H1 (cell line): ENCODE data around the gene COL27A1. TPM values are rescaled to one million over a fixed set of nuclear protein-coding genes. Genes with fewer than 3 reads are reported as not detected.

Experiments used
- CTCF ChIA-PET: fragments of 300-600 bp; sonication (Branson Sonifier 250); formaldehyde crosslinking; loops from one replicate; lab custom pipeline; 2021; ENCODE audit not compliant: partially characterized antibody; lab: Charles Lee
- POLR2A ChIA-PET: fragments of 300-600 bp; sonication (Branson Sonifier 250); formaldehyde crosslinking; loops from one replicate; lab custom pipeline; 2021; ENCODE audit warnings: inconsistent platforms; ENCODE audit not compliant: partially characterized antibody; lab: Charles Lee
- DNase-seq, 2 experiments: peaks; one replicate each; pipeline versions ENCODE4 v3.0.0 to v3.0.0-alpha.2; 2010 to 2022; ENCODE audit warnings: low spot score in 2 of 2, low read depth in 1 of 2, mixed read lengths in 1 of 2
- FAIRE-seq: peaks from 2 replicates; lab custom pipeline; 2011; peaks lifted over from hg19 to GRCh38; lab: Jason Lieb, UNC
- H2AFZ ChIP-seq: 2 replicates; pipeline ENCODE4 v1.8.1; 2012; ENCODE audit warnings: low read length, inconsistent platforms
- H2AK5ac ChIP-seq: 2 replicates; pipeline ENCODE4 v1.6.1; 2013; ENCODE audit warnings: low read depth, low read length
- H2BK120ac ChIP-seq: replicated peaks from 2 replicates; pipeline ENCODE3; 2013; ENCODE audit warnings: low read depth, low read length, inconsistent platforms
- H2BK12ac ChIP-seq: 2 replicates; pipeline ENCODE4 v1.6.1; 2013; ENCODE audit warnings: low read depth, low read length
- H2BK15ac ChIP-seq: 2 replicates; pipeline ENCODE4 v1.6.1; 2013; ENCODE audit warnings: low read length
- H2BK20ac ChIP-seq: 2 replicates; pipeline ENCODE4 v1.6.1; 2013; ENCODE audit warnings: low read length
- H2BK5ac ChIP-seq: 2 replicates; pipeline ENCODE4 v1.6.1; 2013; ENCODE audit warnings: low read depth, low read length
- H3K14ac ChIP-seq: 2 replicates; pipeline ENCODE4 v1.6.1; 2013; ENCODE audit warnings: inconsistent platforms; ENCODE audit not compliant: insufficient read length
- H3K18ac ChIP-seq: 2 replicates; pipeline ENCODE4 v1.6.1; 2013; ENCODE audit warnings: low read length; ENCODE audit errors: extremely low read depth
- H3K23ac ChIP-seq: 2 replicates; pipeline ENCODE4 v1.6.1; 2013; ENCODE audit warnings: inconsistent platforms; ENCODE audit not compliant: insufficient read length
- H3K23me2 ChIP-seq: 2 replicates; pipeline ENCODE4 v1.6.1; 2013; ENCODE audit warnings: low read depth, low read length
- H3K27ac ChIP-seq: 2 replicates; pipeline ENCODE4 v1.6.1; 2011; ENCODE audit warnings: low read depth, low read length, inconsistent platforms
- H3K27me3 ChIP-seq, 4 experiments: replicated peaks in 1 of 4; 1 replicate in 1 of 4; 2 replicates in 3 of 4; pipeline versions ENCODE4 v1.6.1 to v1.8.1; 2011 to 2013; ENCODE audit warnings: low read length in 3 of 4, mild to moderate bottlenecking in 3 of 4, inconsistent platforms in 2 of 4, mixed read lengths in 2 of 4, moderate library complexity in 1 of 4; ENCODE audit not compliant: control insufficient read depth in 3 of 4, insufficient read depth in 3 of 4; ENCODE audit errors: extremely low read depth in 1 of 4
- H3K36me3 ChIP-seq, 4 experiments: 2 replicates each; pipeline versions ENCODE4 v1.6.1 to v1.8.1; 2011 to 2013; ENCODE audit warnings: mild to moderate bottlenecking in 4 of 4, low read length in 3 of 4, moderate library complexity in 2 of 4, control low read depth in 1 of 4, inconsistent platforms in 1 of 4; ENCODE audit not compliant: insufficient read depth in 4 of 4, control insufficient read depth in 2 of 4
- H3K4ac ChIP-seq: replicated peaks from 2 replicates; pipeline ENCODE3; 2013; ENCODE audit warnings: low read length, low read depth, mixed read lengths, inconsistent platforms; ENCODE audit not compliant: insufficient read length
- H3K4me1 ChIP-seq, 4 experiments: replicated peaks in 1 of 4; 1 replicate in 1 of 4; 2 replicates in 3 of 4; pipeline versions ENCODE4 v1.6.1 to v1.8.1; 2011 to 2013; ENCODE audit warnings: low read length in 3 of 4, inconsistent platforms in 2 of 4, mixed read lengths in 1 of 4; ENCODE audit not compliant: insufficient read depth in 4 of 4, control insufficient read depth in 3 of 4
- H3K4me2 ChIP-seq, 2 experiments: 2 replicates each; pipeline versions ENCODE4 v1.6.1 to v1.8.1; 2011 to 2013; ENCODE audit warnings: low read depth in 2 of 2, low read length in 2 of 2, control low read depth in 1 of 2, inconsistent platforms in 1 of 2, mild to moderate bottlenecking in 1 of 2; ENCODE audit not compliant: insufficient read depth in 1 of 2
- H3K4me3 ChIP-seq, 4 experiments: fragments of 200-600, 300-600 bp in 1 of 4; sonication (generic), shearing (Covaris generic), sonication (Bioruptor Twin) in 1 of 4; 2 replicates each; pipeline versions ENCODE4 v1.5.1 to v1.8.1; 2011 to 2016; ENCODE audit warnings: low read length in 4 of 4, low read depth in 3 of 4, control low read depth in 2 of 4, inconsistent platforms in 2 of 4, mild to moderate bottlenecking in 2 of 4, mixed read lengths in 1 of 4, moderate library complexity in 1 of 4; ENCODE audit not compliant: insufficient read depth in 2 of 4; ENCODE audit errors: extremely low read depth in 1 of 4
- H3K56ac ChIP-seq: replicated peaks from 2 replicates; pipeline ENCODE3; 2013; ENCODE audit warnings: low read depth, mild to moderate bottlenecking, mixed read lengths, low read length, inconsistent platforms; ENCODE audit not compliant: insufficient read length
- H3K79me1 ChIP-seq: 2 replicates; pipeline ENCODE4 v1.6.1; 2013; ENCODE audit warnings: low read depth, low read length, control low read depth
- H3K79me2 ChIP-seq, 2 experiments: 2 replicates each; pipeline versions ENCODE4 v1.6.1 to v1.8.1; 2012 to 2013; ENCODE audit warnings: low read length in 2 of 2, mild to moderate bottlenecking in 2 of 2, inconsistent platforms in 1 of 2; ENCODE audit not compliant: insufficient read depth in 2 of 2, control insufficient read depth in 1 of 2
- H3K9ac ChIP-seq, 4 experiments: replicated peaks in 1 of 4; 1 replicate in 1 of 4; 2 replicates in 3 of 4; pipeline versions ENCODE4 v1.6.1 to v1.8.1; 2011 to 2013; ENCODE audit warnings: low read depth in 3 of 4, low read length in 3 of 4, control low read depth in 2 of 4, mild to moderate bottlenecking in 2 of 4, moderate library complexity in 2 of 4, inconsistent platforms in 1 of 4; ENCODE audit errors: extremely low read depth in 1 of 4
- H3K9me3 ChIP-seq, 2 experiments: 2 replicates each; pipeline versions ENCODE4 v1.6.1 to v1.8.1; 2012 to 2013; ENCODE audit warnings: mild to moderate bottlenecking in 2 of 2, moderate library complexity in 2 of 2, control low read depth in 1 of 2, inconsistent platforms in 1 of 2, low read depth in 1 of 2, low read length in 1 of 2, mixed read lengths in 1 of 2; ENCODE audit not compliant: insufficient read depth in 2 of 2
- H4K20me1 ChIP-seq, 2 experiments: replicated peaks in 1 of 2; 2 replicates each; pipeline versions ENCODE3 to v1.8.1; 2011 to 2013; ENCODE audit warnings: inconsistent platforms in 2 of 2, low read length in 2 of 2, mild to moderate bottlenecking in 1 of 2; ENCODE audit not compliant: insufficient read depth in 2 of 2, control insufficient read depth in 1 of 2
- H4K5ac ChIP-seq: 2 replicates; pipeline ENCODE4 v1.6.1; 2013; ENCODE audit warnings: low read length, low read depth, mixed read lengths, inconsistent platforms; ENCODE audit not compliant: insufficient read length
- H4K8ac ChIP-seq: 2 replicates; pipeline ENCODE4 v1.8.0; 2013; ENCODE audit warnings: mild to moderate bottlenecking, moderate library complexity, low read length, inconsistent platforms; ENCODE audit not compliant: insufficient read depth; ENCODE audit errors: extremely low read depth
- H4K91ac ChIP-seq: replicated peaks from 2 replicates; pipeline ENCODE3; 2013; ENCODE audit warnings: low read length, mixed read lengths, inconsistent platforms; ENCODE audit not compliant: insufficient read length
- BCL11A ChIP-seq, 2 experiments: IDR thresholded peaks; one replicate each; pipeline ENCODE4 v1.6.1; 2011; ENCODE audit warnings: low read depth in 2 of 2, low read length in 2 of 2, mild to moderate bottlenecking in 2 of 2
- CHD1 ChIP-seq: IDR thresholded peaks from 2 replicates; pipeline ENCODE4 v1.6.1; 2012; ENCODE audit warnings: low read depth, low read length, improper control_type of control experiment
- CHD2 ChIP-seq: IDR thresholded peaks from 2 replicates; pipeline ENCODE4 v1.6.1; 2012; ENCODE audit warnings: low read length, improper control_type of control experiment
- EGR1 ChIP-seq: IDR thresholded peaks from 2 replicates; pipeline ENCODE4 v1.6.1; 2011; ENCODE audit warnings: low read depth, low read length, borderline replicate concordance
- GABPA ChIP-seq: IDR thresholded peaks from 2 replicates; pipeline ENCODE4 v1.6.1; 2011; ENCODE audit warnings: mild to moderate bottlenecking, low read length, moderate library complexity, borderline replicate concordance; ENCODE audit not compliant: insufficient read depth
- HDAC2 ChIP-seq, 2 experiments: fragments of 300-600 bp in 1 of 2; sonication (generic) in 1 of 2; IDR thresholded peaks; 2 replicates each; pipeline ENCODE4 v1.6.1; 2011 to 2012; ENCODE audit warnings: low read depth in 2 of 2, low read length in 2 of 2, mild to moderate bottlenecking in 2 of 2, moderate library complexity in 2 of 2, borderline replicate concordance in 1 of 2, inconsistent platforms in 1 of 2
- KDM1A ChIP-seq: fragments of 200-600, 300-600 bp; sonication (generic); IDR thresholded peaks from 2 replicates; pipeline ENCODE4 v1.7.1; 2016; ENCODE audit warnings: mild to moderate bottlenecking, low read length, borderline replicate concordance
- MAX ChIP-seq: IDR thresholded peaks from 2 replicates; pipeline ENCODE4 v1.6.1; 2012; ENCODE audit warnings: inconsistent platforms
- RNF2 ChIP-seq: fragments of 200-900, 300-1000 bp; sonication (generic); IDR thresholded peaks from 2 replicates; pipeline ENCODE4 v1.7.1; 2016; ENCODE audit warnings: borderline replicate concordance, low read depth, mild to moderate bottlenecking, antibody characterized with exemption, low read length; ENCODE audit not compliant: poor library complexity, severe bottlenecking; ENCODE audit errors: missing control alignments
- SIN3A ChIP-seq, 2 experiments: IDR thresholded peaks in 1 of 2; conservative IDR thresholded peaks in 1 of 2; 2 replicates each; pipeline ENCODE4 v1.6.1; 2011 to 2012; ENCODE audit warnings: low read length in 2 of 2, improper control_type of control experiment in 1 of 2, low read depth in 1 of 2, mild to moderate bottlenecking in 1 of 2
- SP1 ChIP-seq: IDR thresholded peaks from 2 replicates; pipeline ENCODE4 v1.6.1; 2011; ENCODE audit warnings: low read depth, low read length
- SP2 ChIP-seq: IDR thresholded peaks from 2 replicates; pipeline ENCODE4 v1.6.1; 2012; ENCODE audit warnings: mild to moderate bottlenecking, low read length, inconsistent platforms
- TCF12 ChIP-seq: IDR thresholded peaks from 2 replicates; pipeline ENCODE4 v1.6.1; 2011; ENCODE audit warnings: low read depth, mild to moderate bottlenecking, low read length
- YY1 ChIP-seq: IDR thresholded peaks from 2 replicates; pipeline ENCODE4 v1.6.1; 2011; ENCODE audit warnings: low read depth, mild to moderate bottlenecking, low read length
- WGBS, 2 experiments: shearing (Covaris generic) in 1 of 2; methylation state at CpG; one replicate each; pipeline versions ENCODE4 v1.1.6 to v1.1.7; 2013 to 2015; ENCODE audit warnings: low lambda C conversion rate in 2 of 2, mixed read lengths in 2 of 2, inconsistent platforms in 1 of 2, low coverage in 1 of 2, missing lambda C conversion rate in 1 of 2; ENCODE audit not compliant: insufficient replicate concordance in 2 of 2, insufficient coverage in 1 of 2, insufficient read length in 1 of 2; ENCODE audit errors: extremely low coverage in 1 of 2, missing lambda C conversion rate in 1 of 2; 5-methylcytosine and 5-hydroxymethylcytosine counted together
- polyA plus RNA-seq, 7 experiments: library from polyadenylated mRNA; depleted of rRNA in 3 of 7; stranded (reverse) in 5 of 7; unstranded in 2 of 7; fragments of >200 nt in 5 of 7; fragments of 200-250 nt in 2 of 7; gene quantifications; 1 replicate in 5 of 7; 2 replicates in 1 of 7; 4 replicates in 1 of 7; pipeline versions ENCODE4 v1.2.1 to v1.2.3, GENCODE V29; 2011 to 2013; ENCODE audit warnings: missing spikeins in 2 of 7, mixed read lengths in 2 of 7
- total RNA-seq: library from RNA; stranded (reverse); fragmentation: NEBNext Ultra II Directional; extraction: Animal tissue kit (Norgen Biotek cat#: 25700); gene quantifications from 2 replicates; pipeline ENCODE4 v1.2.1, GENCODE V29; 2021

The COL27A1 gene
- total and polyA plus RNA-seq, 2 of the 8 experiments (the other 6 are each of a cell fraction or from before 2014, with no cell fraction given) = 15.1 to 22.8 TPM

- H2AFZ ChIP-seq = no peak overlapping the region
- no peaks in the 10 kb centered on the region for H3K27me3 ChIP-seq
- no peak overlapping the region for H3K4me2 ChIP-seq
- DNase-seq (no peak), FAIRE-seq (no peak)
- no peak overlapping the region for H4K8ac ChIP-seq
- no peaks in the 10 kb centered on the region for H4K20me1 ChIP-seq
- H3K4me3 ChIP-seq = no peak overlapping the region
- no peak overlapping the region for H2BK20ac ChIP-seq
- no peaks in the 10 kb centered on the region for H3K9me3 ChIP-seq
- H3K27ac ChIP-seq = no peak overlapping the region
- H3K56ac ChIP-seq = no peak overlapping the region
- H2BK12ac ChIP-seq = no peak overlapping the region
- no peak overlapping the region for H4K91ac ChIP-seq
- H2BK5ac ChIP-seq = no peak overlapping the region
- no peak overlapping the region for H2BK120ac ChIP-seq
- no peaks in the 10 kb centered on the region for H3K79me2 ChIP-seq
- no peaks in the 10 kb centered on the region for H3K79me1 ChIP-seq
- no peak overlapping the region for H2AK5ac ChIP-seq
- H3K4ac ChIP-seq = peak overlapping the region; percentile 7
- H3K36me3 ChIP-seq = no peaks in the 10 kb centered on the region; a peak in 2 of 8 replicates
- CTCF ChIA-PET = interaction anchor here (1.0 to 2.1 kb wide), 2 partner anchors 20 to 136 kb away, joined by 4 to 8 read pairs; no protein-coding TSS in a partner anchor
- H4K5ac ChIP-seq = no peak overlapping the region
- H2BK15ac ChIP-seq = no peak overlapping the region
- WGBS, 2 experiments = 95% methylated on average over 8 of the region's 8 CpGs; no CpG with 5 or more reads in 1 of the 2 experiments
- no peak overlapping the region for H3K18ac ChIP-seq
- H3K23ac ChIP-seq = no peak overlapping the region
- H3K4me1 ChIP-seq = no peaks in the 10 kb centered on the region
- no peak overlapping the region for H3K9ac ChIP-seq
- no peak overlapping the region for H3K14ac ChIP-seq
- POLR2A ChIA-PET = no interaction called here
- H3K23me2 ChIP-seq = no peaks in the 10 kb centered on the region
- no peak for TF ChIP-seq CHD1
- TF ChIP-seq TCF12 = no peak
- TF ChIP-seq YY1 = no peak
- TF ChIP-seq EGR1 = no peak
- TF ChIP-seq GABPA = no peak
- no peak for TF ChIP-seq MAX
- no peak for TF ChIP-seq BCL11A (IDR thresholded peaks at IDR 0.05; ENCODE audit: low read depth in 2 of 2, low read length in 2 of 2)
- TF ChIP-seq SP1 = no peak
- no peak for TF ChIP-seq HDAC2 (IDR thresholded peaks at IDR 0.05; ENCODE audit: borderline replicate concordance in 1 of 2, low read depth in 2 of 2, low read length in 2 of 2)
- no peak for TF ChIP-seq KDM1A
- no peak for TF ChIP-seq SIN3A (conservative IDR thresholded peaks at IDR 0.05 in 1 of 2, IDR thresholded peaks at IDR 0.05 in 1 of 2; ENCODE audit: low read depth in 1 of 2, low read length in 2 of 2)
- no peak for TF ChIP-seq SP2
- TF ChIP-seq RNF2 = no peak
- TF ChIP-seq CHD2 = no peak
Observed at GRCh38 chr9:114244570-114244969, 89.2 kb downstream of the COL27A1 start.
